ENCODE data around the gene ITIH3. TPM values are rescaled to one million over a fixed set of nuclear protein-coding genes. Genes with fewer than 3 reads are reported as not detected.

ITIH3 gene
- polyA plus RNA-seq, 1 donor from 2014 or later, result not detected

- no peak within 1 kb of the TSS for H3K4me2 ChIP-seq (ENCODE audit: low read length)
- no peak within 1 kb of the TSS for H2AFZ ChIP-seq (ENCODE audit: low read depth, low read length)
- no peak for TF ChIP-seq EZH2 (IDR thresholded peaks at IDR 0.05; ENCODE audit: borderline replicate concordance, insufficient read depth, low read length, poor library complexity, severe bottlenecking)
- no peak for TF ChIP-seq CTCF (IDR thresholded peaks at IDR 0.05; ENCODE audit: poor library complexity, severe bottlenecking)
- no peak within 1 kb of the TSS for H3K4me3 ChIP-seq (ENCODE audit: low read length)
- H3F3A ChIP-seq (ENCODE audit: insufficient read depth, low read length, poor library complexity, severe bottlenecking), result no peaks in the 10 kb centered on the region
- H3K36me3 ChIP-seq (ENCODE audit: insufficient read depth, low read length), result peaks cover 5% of the 10 kb centered on the region
- H3K79me2 ChIP-seq (replicated peaks; ENCODE audit: insufficient read depth, low read length), result no peaks in the 10 kb centered on the region
- no peaks in the 10 kb centered on the region for H3K27me3 ChIP-seq (ENCODE audit: insufficient read depth, low read depth, low read length)
- H3K9ac ChIP-seq (ENCODE audit: low read length), result no peak within 1 kb of the TSS
- H3K9me3 ChIP-seq (ENCODE audit: low read length), result no peaks in the 10 kb centered on the region
- no peaks in the 10 kb centered on the region for H4K20me1 ChIP-seq (ENCODE audit: insufficient read depth)
- no peaks in the 10 kb centered on the region for H3K9me2 ChIP-seq (ENCODE audit: insufficient read depth, low read length)
- no peak within 1 kb of the TSS for H3K27ac ChIP-seq (ENCODE audit: low read length)
Observed at GRCh38 chr3:52834871-52835501, 40.4 kb downstream of the ITIH3 start, which contains the start of gene MUSTN1. TSS of gene MUSTN1 (minus strand) at chr3:52835019. CDS start at chr3:52834948, 71 bp downstream.

GRCh38 chr3:52835766-52836470, 41.3 kb downstream of the ITIH3 start:
- Histone ChIP-seq H3F3A (ENCODE audit: insufficient read depth, low read length, poor library complexity, severe bottlenecking) (no peaks in the 10 kb centered on the region), H2AFZ (ENCODE audit: low read depth, low read length) (no peak overlapping the region), H4K20me1 (ENCODE audit: insufficient read depth) (no peaks in the 10 kb centered on the region), H3K36me3 (ENCODE audit: insufficient read depth, low read length) (peaks cover 5% of the 10 kb centered on the region), H3K4me3 (ENCODE audit: low read length) (no peak overlapping the region), H3K79me2 (replicated peaks; ENCODE audit: insufficient read depth, low read length) (no peaks in the 10 kb centered on the region), H3K9me3 (ENCODE audit: low read length) (no peaks in the 10 kb centered on the region), H3K9me2 (ENCODE audit: insufficient read depth, low read length) (no peaks in the 10 kb centered on the region), H3K4me2 (ENCODE audit: low read length) (no peak overlapping the region), H3K27me3 (ENCODE audit: insufficient read depth, low read depth, low read length) (no peaks in the 10 kb centered on the region), H3K27ac (ENCODE audit: low read length) (no peak overlapping the region), H3K9ac (ENCODE audit: low read length) (no peak overlapping the region)
- TF ChIP-seq RAD21 (conservative IDR thresholded peaks at IDR 0.05), result no peak
- TF ChIP-seq CTCF (IDR thresholded peaks at IDR 0.05; ENCODE audit: poor library complexity, severe bottlenecking), result no peak
- no peak for TF ChIP-seq MXI1 (conservative IDR thresholded peaks at IDR 0.05; ENCODE audit: poor library complexity, severe bottlenecking)
- TF ChIP-seq EP300 (conservative IDR thresholded peaks at IDR 0.05; ENCODE audit: poor library complexity, severe bottlenecking), result no peak
- TF ChIP-seq TAF1 (IDR thresholded peaks at IDR 0.05; ENCODE audit: low read depth), result no peak
- TF ChIP-seq EZH2 (IDR thresholded peaks at IDR 0.05; ENCODE audit: borderline replicate concordance, insufficient read depth, low read length, poor library complexity, severe bottlenecking), result no peak
- TF ChIP-seq POLR2AphosphoS5 (IDR thresholded peaks at IDR 0.05), result no peak
- no peak for TF ChIP-seq REST (IDR thresholded peaks at IDR 0.05; ENCODE audit: borderline replicate concordance)
- no peak for TF ChIP-seq SMC3 (conservative IDR thresholded peaks at IDR 0.05; ENCODE audit: poor library complexity)

Data from neural cell (in vitro differentiated cells).